CD4-positive, alpha-beta T cell (primary cell): Measurements from ENCODE around the gene IGF2R. TPM values are rescaled to one million over a fixed set of nuclear protein-coding genes. Genes with fewer than 3 reads are reported as not detected.

Source experiments
- ATAC-seq: fragments of 200-7000 bp; cut with Tn5 transposase; one replicate; pipeline ENCODE4 v1.10.0; 2022; ENCODE audit warnings: mild to moderate bottlenecking; ENCODE audit not compliant: poor library complexity
- CTCF ChIA-PET: fragments of 350-600 bp; sonication (Branson Sonifier 250); formaldehyde crosslinking; loops from one replicate; lab custom pipeline; 2021; ENCODE audit warnings: antibody characterized with exemption, inconsistent platforms; lab: Charles Lee
- POLR2A ChIA-PET: fragments of 350-600 bp; sonication (Branson Sonifier 250); formaldehyde crosslinking; loops from one replicate; lab custom pipeline; 2021; ENCODE audit warnings: antibody characterized with exemption, inconsistent platforms; lab: Charles Lee
- DNase-seq, 14 experiments: peaks; one replicate each; pipeline ENCODE4 v3.0.0-alpha.2; 2013 to 2020; ENCODE audit warnings: mixed read lengths in 2 of 14
- H3K27ac ChIP-seq, 2 donors: one replicate each; pipeline versions ENCODE4 v1.5.1 to v1.7.0; 2013; ENCODE audit warnings: low read length in 2 of 2, low read depth in 1 of 2, mild to moderate bottlenecking in 1 of 2
- H3K27me3 ChIP-seq, 2 experiments: 1 replicate in 1 of 2; 2 replicates in 1 of 2; pipeline versions ENCODE4 v1.6.1 to v1.7.0; 2013; ENCODE audit warnings: low read length in 2 of 2, control low read depth in 1 of 2, mild to moderate bottlenecking in 1 of 2, moderate library complexity in 1 of 2; ENCODE audit not compliant: insufficient read depth in 2 of 2, control insufficient read depth in 1 of 2
- H3K36me3 ChIP-seq: one replicate; pipeline ENCODE4 v1.6.1; 2013; ENCODE audit warnings: low read length, control low read depth; ENCODE audit not compliant: insufficient read depth
- H3K4me1 ChIP-seq: one replicate; pipeline ENCODE4 v1.6.1; 2013; ENCODE audit warnings: low read length, control low read depth; ENCODE audit not compliant: insufficient read depth
- H3K4me3 ChIP-seq: one replicate; pipeline ENCODE4 v1.5.1; 2013; ENCODE audit warnings: mild to moderate bottlenecking, low read length, moderate library complexity
- H3K9me3 ChIP-seq, 2 experiments: 1 replicate in 1 of 2; 2 replicates in 1 of 2; pipeline versions ENCODE4 v1.6.1 to v1.7.0; 2013; ENCODE audit warnings: low read length in 2 of 2, mild to moderate bottlenecking in 2 of 2, control low read depth in 1 of 2, moderate library complexity in 1 of 2; ENCODE audit not compliant: control insufficient read depth in 1 of 2, insufficient read depth in 1 of 2
- H3K27ac Mint-ChIP-seq: one replicate; pipeline ENCODE4 v1.8.0; 2020; ENCODE audit warnings: mixed read lengths
- H3K27me3 Mint-ChIP-seq: one replicate; pipeline ENCODE4 v1.8.0; 2021; ENCODE audit warnings: mixed read lengths
- H3K36me3 Mint-ChIP-seq: one replicate; pipeline ENCODE4 v1.8.0; 2021; ENCODE audit warnings: low read depth, mixed read lengths
- H3K4me1 Mint-ChIP-seq: one replicate; pipeline ENCODE4 v1.8.0; 2021; ENCODE audit warnings: low read depth, mixed read lengths
- H3K4me3 Mint-ChIP-seq: one replicate; pipeline ENCODE4 v1.8.0; 2020; ENCODE audit warnings: mild to moderate bottlenecking, mixed read lengths
- H3K9me3 Mint-ChIP-seq: one replicate; pipeline ENCODE4 v1.8.0; 2020; ENCODE audit warnings: mixed read lengths
- intact Hi-C, 2 experiments: fragments of 100-400 bp; cut with DNase I in 1 of 2; cut with micrococcal nuclease in 1 of 2; formaldehyde crosslinking; loops; one replicate each; pipeline versions ENCODE4 v1.15.1 to v1.9.0; 2023 to 2025; cut with DNase I, micrococcal nuclease
- total RNA-seq, 174 experiments: library from RNA in 2 of 174; stranded (reverse) in 2 of 174; gene quantifications; one replicate each; pipeline ENCODE4 v1.2.3 and lab custom pipeline; 2021 to 2026
- TF ChIP-seq, protein P1 (sequence below): fragments of 200-600 bp; IDR thresholded peaks from one replicate; pipeline ENCODE4 v1.8.0; 2022; ENCODE audit warnings: antibody characterized with exemption, mild to moderate bottlenecking

IGF2R gene
- total RNA-seq, 2 experiments from 2014 or later, result 43.8 to 46.7 TPM

DNA sequence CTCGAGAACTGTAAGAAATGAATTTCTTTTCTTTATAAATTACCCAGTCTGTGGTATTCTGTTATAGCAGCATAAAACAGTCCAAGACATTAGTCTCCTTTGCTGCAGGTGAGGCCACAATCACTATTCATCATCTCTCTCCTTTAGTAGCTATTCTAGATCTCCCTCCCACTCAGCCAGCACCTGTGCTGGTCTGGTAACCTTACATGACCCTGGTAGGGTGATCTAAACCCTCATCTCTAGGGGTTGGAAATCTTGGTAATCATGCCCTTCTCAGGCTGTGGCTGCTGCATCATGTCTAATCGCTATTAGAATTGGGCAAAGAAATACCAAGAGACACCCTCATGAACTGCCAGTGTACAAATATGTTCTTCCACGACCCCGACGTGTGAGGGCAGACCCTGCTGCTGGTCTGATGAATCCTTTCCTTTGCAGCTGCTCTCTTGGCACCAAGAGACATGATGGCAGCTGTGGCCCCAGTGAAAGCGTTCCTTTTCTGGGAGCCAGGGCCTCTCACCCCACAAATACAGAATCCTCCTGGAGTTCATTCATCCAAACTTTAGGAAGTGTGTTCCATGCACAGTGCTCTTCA is 23.0 kb upstream of the IGF2R start:
- DNase-seq (no peak), ATAC-seq (no peak)
- Mint-ChIP-seq H3K9me3 (peaks cover 4% of the 10 kb centered on the region), H3K36me3 (no peaks in the 10 kb centered on the region), H3K27me3 (no peaks in the 10 kb centered on the region), H3K4me1 (peaks cover 8% of the 10 kb centered on the region), H3K4me3 (no peak overlapping the region), H3K27ac (no peak overlapping the region)
- H3K36me3 ChIP-seq, result no peaks in the 10 kb centered on the region
- H3K27ac ChIP-seq, result no peak overlapping the region
- H3K27me3 ChIP-seq, result no peaks in the 10 kb centered on the region
- ChIA-PET POLR2A (no interaction called here), CTCF (no interaction called here)
- TF ChIP-seq, protein P1, sequence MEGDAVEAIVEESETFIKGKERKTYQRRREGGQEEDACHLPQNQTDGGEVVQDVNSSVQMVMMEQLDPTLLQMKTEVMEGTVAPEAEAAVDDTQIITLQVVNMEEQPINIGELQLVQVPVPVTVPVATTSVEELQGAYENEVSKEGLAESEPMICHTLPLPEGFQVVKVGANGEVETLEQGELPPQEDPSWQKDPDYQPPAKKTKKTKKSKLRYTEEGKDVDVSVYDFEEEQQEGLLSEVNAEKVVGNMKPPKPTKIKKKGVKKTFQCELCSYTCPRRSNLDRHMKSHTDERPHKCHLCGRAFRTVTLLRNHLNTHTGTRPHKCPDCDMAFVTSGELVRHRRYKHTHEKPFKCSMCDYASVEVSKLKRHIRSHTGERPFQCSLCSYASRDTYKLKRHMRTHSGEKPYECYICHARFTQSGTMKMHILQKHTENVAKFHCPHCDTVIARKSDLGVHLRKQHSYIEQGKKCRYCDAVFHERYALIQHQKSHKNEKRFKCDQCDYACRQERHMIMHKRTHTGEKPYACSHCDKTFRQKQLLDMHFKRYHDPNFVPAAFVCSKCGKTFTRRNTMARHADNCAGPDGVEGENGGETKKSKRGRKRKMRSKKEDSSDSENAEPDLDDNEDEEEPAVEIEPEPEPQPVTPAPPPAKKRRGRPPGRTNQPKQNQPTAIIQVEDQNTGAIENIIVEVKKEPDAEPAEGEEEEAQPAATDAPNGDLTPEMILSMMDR, result no peak
- H3K9me3 ChIP-seq, result peaks cover 7 to 11% of the 10 kb centered on the region in 2 experiments
- H3K4me1 ChIP-seq, result peaks cover 4% of the 10 kb centered on the region
- no peak overlapping the region for H3K4me3 ChIP-seq
- intact Hi-C loops, result loop anchor here (10.0 kb wide), 2 partner anchors 161 to 691 kb away; partner anchors contain the start of gene TCP1 (in 1 of the 2)

DNA sequence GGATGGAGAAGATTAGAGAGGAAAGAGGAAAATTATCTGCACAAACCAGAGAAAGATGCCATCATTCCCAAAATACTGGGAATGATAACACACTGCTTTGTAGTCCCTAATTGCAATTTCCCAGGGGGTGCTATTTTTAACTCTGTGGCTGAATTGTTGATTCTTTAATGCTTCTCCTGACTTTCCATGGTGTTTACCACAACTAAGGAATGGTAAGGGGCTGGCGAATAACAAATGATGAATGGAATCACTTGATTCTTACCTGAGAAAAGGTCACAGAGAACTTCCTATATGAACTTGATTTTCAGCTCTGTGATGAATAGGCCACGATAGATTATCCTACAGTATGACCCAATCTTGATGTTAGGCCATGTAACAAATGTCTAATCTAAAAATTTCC is 22.0 kb upstream of the IGF2R start:
- TF ChIP-seq, protein P1, result no peak

DNA sequence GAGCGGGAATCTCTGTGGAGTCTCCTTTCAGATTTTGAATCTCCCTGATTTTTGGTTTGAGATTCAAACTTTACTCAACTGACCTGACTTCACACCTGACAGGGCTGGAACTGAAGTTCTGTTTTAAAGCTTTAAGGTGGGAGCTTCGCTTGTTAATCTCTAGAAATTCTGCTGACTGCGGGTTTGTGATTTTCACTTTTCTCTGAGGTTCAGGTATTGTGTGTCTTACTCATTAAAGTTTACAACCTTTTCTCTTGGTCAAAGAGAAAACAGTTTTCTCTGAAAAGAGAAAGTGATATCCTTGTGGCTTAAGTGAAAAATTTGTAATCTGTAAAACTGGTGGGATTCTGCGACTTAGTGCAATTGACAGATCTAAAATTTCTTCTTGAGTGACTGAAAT is 20.7 kb upstream of the IGF2R start:
- H3K27ac Mint-ChIP-seq, result no peak overlapping the region
- no peaks in the 10 kb centered on the region for H3K4me1 Mint-ChIP-seq
- DNase-seq (no peak), ATAC-seq (no peak)
- no peaks in the 10 kb centered on the region for H3K27me3 Mint-ChIP-seq
- H3K27ac ChIP-seq, result no peak overlapping the region
- H3K4me3 Mint-ChIP-seq, result no peak overlapping the region
- CTCF ChIA-PET, result no interaction called here
- no peaks in the 10 kb centered on the region for H3K36me3 ChIP-seq
- intact Hi-C loops, result loop anchor here (10.0 kb wide), 2 partner anchors 163 to 693 kb away; partner anchors contain the start of gene TCP1 (in 1 of the 2)
- no peaks in the 10 kb centered on the region for H3K4me1 ChIP-seq
- H3K27me3 ChIP-seq, result no peaks in the 10 kb centered on the region
- H3K9me3 Mint-ChIP-seq, result peaks cover 4% of the 10 kb centered on the region
- H3K4me3 ChIP-seq, result no peak overlapping the region
- H3K9me3 ChIP-seq, result peaks cover 7 to 11% of the 10 kb centered on the region in 2 experiments
- POLR2A ChIA-PET, result no interaction called here
- H3K36me3 Mint-ChIP-seq, result no peaks in the 10 kb centered on the region
- TF ChIP-seq, protein P1, result no peak

More for the DNA sequence above, 22.0 kb upstream of the IGF2R start:
- Mint-ChIP-seq H3K9me3 (peaks cover 4% of the 10 kb centered on the region), H3K36me3 (no peaks in the 10 kb centered on the region), H3K27me3 (no peaks in the 10 kb centered on the region), H3K4me3 (no peak overlapping the region), H3K4me1 (peaks cover 3% of the 10 kb centered on the region), H3K27ac (no peak overlapping the region)
- Histone ChIP-seq H3K4me1 (no peaks in the 10 kb centered on the region), H3K9me3 (peaks cover 7 to 11% of the 10 kb centered on the region in 2 experiments), H3K36me3 (no peaks in the 10 kb centered on the region), H3K27me3 (no peaks in the 10 kb centered on the region), H3K27ac (no peak overlapping the region), H3K4me3 (no peak overlapping the region)
- ATAC-seq (no peak), DNase-seq (no peak)
- intact Hi-C loops, result loop anchor here (10.0 kb wide), 2 partner anchors 162 to 692 kb away; partner anchors contain the start of gene TCP1 (in 1 of the 2)
- CTCF ChIA-PET, result no interaction called here
- POLR2A ChIA-PET, result no interaction called here
